ENCODE results near the gene SLC37A4. TPM values are rescaled to one million over a fixed set of nuclear protein-coding genes. Genes with fewer than 3 reads are reported as not detected.

The SLC37A4 gene
- total RNA-seq, 2 experiments from 2014 or later = 17.9 to 19.4 TPM

DNA sequence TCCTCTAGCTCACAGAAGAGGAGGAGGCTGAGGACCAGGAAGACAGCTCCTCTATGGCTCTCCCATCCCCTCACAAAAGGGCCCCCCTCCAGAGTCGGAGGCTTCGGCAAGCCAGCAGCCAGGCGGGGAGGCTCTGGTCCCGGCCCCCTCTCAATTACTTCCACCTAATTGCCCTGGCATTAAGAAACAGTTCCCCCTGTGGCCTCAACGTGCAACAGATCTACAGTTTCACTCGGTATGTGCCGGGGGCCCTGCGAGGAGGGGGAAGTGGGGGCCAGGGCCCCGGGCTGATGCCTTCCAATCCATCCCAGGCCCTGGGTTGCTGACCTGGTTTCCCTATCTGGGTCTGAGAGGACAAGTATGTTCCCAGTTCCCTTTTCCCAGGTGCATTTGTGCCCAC lies 51.2 kb downstream of the SLC37A4 start:
- POLR2A ChIA-PET = no interaction called here
- Mint-ChIP-seq H3K27ac (no peak overlapping the region), H3K36me3 (ENCODE audit: low read depth) (no peaks in the 10 kb centered on the region), H3K9me3 (no peaks in the 10 kb centered on the region), H3K4me1 (no peaks in the 10 kb centered on the region), H3K4me3 (no peak overlapping the region), H3K27me3 (peaks cover 14% of the 10 kb centered on the region)
- DNase-seq = no peak
- CTCF ChIA-PET = no interaction called here

DNA sequence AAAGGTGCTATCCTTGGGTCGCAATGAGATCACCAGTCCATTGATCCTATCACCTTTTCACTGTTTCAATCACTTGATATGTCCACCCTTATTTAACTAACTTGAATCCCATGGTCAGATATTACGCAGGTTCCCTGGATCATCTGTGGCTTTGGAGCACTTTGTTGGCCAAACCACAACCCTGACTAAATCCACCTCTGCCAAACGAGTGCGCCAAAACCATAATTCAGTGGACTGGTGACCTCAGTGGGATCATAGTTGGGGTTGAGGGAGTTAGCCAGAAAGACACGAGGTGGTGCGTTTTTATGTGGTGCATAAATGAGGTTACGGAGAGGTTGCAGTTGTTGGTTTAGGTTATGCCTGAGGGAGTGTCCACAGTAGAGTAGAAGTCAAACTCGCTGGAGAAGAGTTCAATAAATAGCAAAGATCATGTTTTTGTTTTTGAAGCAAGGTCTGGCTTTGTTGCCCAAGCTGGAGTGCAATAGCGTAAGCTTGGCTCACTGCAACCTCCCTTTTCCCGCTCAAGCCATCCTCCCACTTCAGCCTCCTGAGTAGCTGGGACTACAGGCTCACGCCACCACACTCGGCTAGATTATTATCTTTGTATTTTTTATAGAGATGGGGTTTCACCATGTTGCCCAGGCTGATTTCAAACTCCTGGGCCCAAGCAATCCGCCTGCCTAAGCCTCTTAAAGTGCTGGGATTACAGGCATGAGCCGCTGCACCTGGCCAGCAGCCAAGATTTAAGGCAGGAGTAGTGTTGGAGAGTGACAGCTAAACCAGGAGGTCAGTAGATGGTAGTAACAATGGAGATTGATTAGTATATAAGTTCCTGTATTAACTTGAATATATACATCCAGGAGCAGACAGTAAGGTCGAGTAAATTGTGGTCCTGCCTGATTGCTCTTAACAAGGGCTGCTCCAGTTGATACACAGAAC lies 54.6 kb downstream of the SLC37A4 start:
- ChIA-PET POLR2A (interaction anchor here (0.5 kb wide), 1 partner anchor 8 kb away, joined by 7 read pairs; no protein-coding TSS in a partner anchor), CTCF (no interaction called here)
- H3K4me3 Mint-ChIP-seq = no peak overlapping the region
- peaks cover 23% of the 10 kb centered on the region for H3K27me3 Mint-ChIP-seq
- no peak overlapping the region for H3K27ac Mint-ChIP-seq
- no peaks in the 10 kb centered on the region for H3K36me3 Mint-ChIP-seq (ENCODE audit: low read depth)
- no peaks in the 10 kb centered on the region for H3K9me3 Mint-ChIP-seq
- DNase-seq = no peak
- no peaks in the 10 kb centered on the region for H3K4me1 Mint-ChIP-seq

Small RNAs within 50 kb of the gene (microRNA-seq; reads per million reads assigned to microRNA genes)
- not detected for gene MIR3656 (ENCODE audit: borderline microRNAs expressed, borderline replicate concordance)

Other genes with a start within 250 kb of the SLC37A4 start
- 100 to 1,000 TPM; 163 to 180 TPM for gene DDX6, start 239.7 kb downstream of the SLC37A4 start, total RNA-seq
- gene CXCR5, start 147.0 kb downstream of the SLC37A4 start, total RNA-seq = under 1 TPM; 0.50 to 0.52 TPM
- 100 to 1,000 TPM; 103 to 109 TPM for gene BCL9L, start 105.0 kb downstream of the SLC37A4 start, total RNA-seq
- under 1 TPM in 1 of 2 experiments, not detected in 1; 0.60 TPM for gene UPK2, start 74.6 kb downstream of the SLC37A4 start, total RNA-seq
- gene FOXR1, start 59.1 kb downstream of the SLC37A4 start, total RNA-seq = not detected
- 10 to 100 TPM; 40.4 to 47.2 TPM for gene CENATAC, start 32.7 kb downstream of the SLC37A4 start, total RNA-seq
- gene RPS25, start 12.5 kb downstream of the SLC37A4 start, total RNA-seq = 1,000 to 10,000 TPM; 1,054 to 1,196 TPM
- 10 to 100 TPM; 58.5 to 65.4 TPM for gene TRAPPC4, start 12.1 kb downstream of the SLC37A4 start, total RNA-seq
- gene HYOU1, start 26.3 kb upstream of the SLC37A4 start, total RNA-seq = 100 to 1,000 TPM; 117 to 119 TPM
- gene VPS11, start 36.9 kb upstream of the SLC37A4 start, total RNA-seq = 10 to 100 TPM; 39.7 to 40.0 TPM
- gene HMBS, start 54.0 kb upstream of the SLC37A4 start, total RNA-seq = 10 to 100 TPM; 21.6 to 23.2 TPM
- 10 to 100 TPM; 48.7 to 60.3 TPM for gene DPAGT1, start 71.0 kb upstream of the SLC37A4 start, total RNA-seq
- 10 to 100 TPM; 28.4 to 30.0 TPM for gene C2CD2L, start 76.5 kb upstream of the SLC37A4 start, total RNA-seq
- 10 to 100 TPM; 47.6 to 48.0 TPM for gene HINFP, start 90.7 kb upstream of the SLC37A4 start, total RNA-seq
- gene ABCG4, start 118.2 kb upstream of the SLC37A4 start, total RNA-seq = under 1 TPM in 1 of 2 experiments, not detected in 1; 0.15 TPM
- gene NLRX1, start 137.8 kb upstream of the SLC37A4 start, total RNA-seq = 10 to 100 TPM; 24.2 to 28.5 TPM
- gene NHERF4, start 154.6 kb upstream of the SLC37A4 start, total RNA-seq = under 1 TPM; 0.57 to 0.58 TPM
- gene CBL, start 175.5 kb upstream of the SLC37A4 start, total RNA-seq = 10 to 100 TPM; 45.1 to 53.9 TPM